Measurements from ENCODE around the gene HOMER2. TPM values are rescaled to one million over a fixed set of nuclear protein-coding genes. Genes with fewer than 3 reads are reported as not detected.

Gene HOMER2
- total and polyA plus RNA-seq, 2 of the 13 experiments (the other 11 are each of a cell fraction or from before 2014, with no cell fraction given) = 12.9 to 14.1 TPM

GRCh38 chr15:82803793-82804574 lies 148.5 kb downstream of the HOMER2 start:
- no TSS peak for BruUV-seq (replicated peaks)
- WGBS (ENCODE audit: low lambda C conversion rate) = 0% methylated on average over 2 of the region's 2 CpGs
- Histone ChIP-seq H3K9me3 (ENCODE audit: low read length) (no peaks in the 10 kb centered on the region), H3K79me2 (ENCODE audit: insufficient read depth, low read length) (no peaks in the 10 kb centered on the region), H4K20me1 (ENCODE audit: insufficient read depth, low read length) (no peaks in the 10 kb centered on the region), H3K36me3 (replicated peaks in 1 of 2; ENCODE audit: control insufficient read depth in 1 of 2, insufficient read depth in 2 of 2, low read length in 2 of 2) (no peaks in the 10 kb centered on the region), H3K27ac (ENCODE audit: extremely low read length, insufficient read depth, low read length) (no peak overlapping the region), H2AFZ (ENCODE audit: low read length) (no peak overlapping the region), H3K4me3 (replicated peaks in 1 of 3; ENCODE audit: insufficient read depth in 1 of 3, low read depth in 2 of 3, low read length in 3 of 3) (no peak overlapping the region), H3K4me2 (ENCODE audit: low read depth, low read length) (no peak overlapping the region), H3K9ac (ENCODE audit: insufficient read depth, low read depth, low read length) (no peak overlapping the region), H3K4me1 (ENCODE audit: insufficient read depth, low read length) (peaks cover 25% of the 10 kb centered on the region), H3K27me3 (ENCODE audit: control insufficient read depth in 1 of 2, insufficient read depth in 2 of 2, low read length in 2 of 2) (no peaks in the 10 kb centered on the region; a peak in 2 of 5 replicates)
- DNase-seq (ENCODE audit: low spot score) (no peak), ATAC-seq (no peak), FAIRE-seq (no peak)
- in situ Hi-C loops (cut with HindIII; ENCODE audit: extremely low pct_ligation_motif_present, low pct_unique_long_range_greater_than_20kb) (no loop called here), intact Hi-C loops (cut with micrococcal nuclease; ENCODE audit: unreplicated experiment) (no loop called here)
- ChIA-PET CTCF (ENCODE audit: low intra/inter-chr PET ratio, low total read pairs) (no interaction called here), POLR2A (interaction anchor here (1.4 kb wide), 1 partner anchor 54 kb away, joined by 7 read pairs; no protein-coding TSS in a partner anchor)
- TF ChIP-seq ZNF720 (CRISPR knock-in tag; IDR thresholded peaks at IDR 0.05) (no peak), BRF2 (CRISPR knock-in tag; IDR thresholded peaks at IDR 0.05) (no peak), ZEB1 (IDR thresholded peaks at IDR 0.05; ENCODE audit: insufficient replicate concordance, low read depth) (no peak), SAFB2 (CRISPR knock-in tag; IDR thresholded peaks at IDR 0.05; ENCODE audit: borderline replicate concordance, low read depth) (no peak), SKIL (CRISPR knock-in tag; IDR thresholded peaks at IDR 0.05; ENCODE audit: borderline replicate concordance) (no peak), ZNF350 (CRISPR knock-in tag; IDR thresholded peaks at IDR 0.05; ENCODE audit: borderline replicate concordance, low read depth) (no peak), ETV6 (CRISPR knock-in tag; conservative IDR thresholded peaks at IDR 0.05) (no peak), ZNF790 (CRISPR knock-in tag; IDR thresholded peaks at IDR 0.05; ENCODE audit: borderline replicate concordance) (no peak), NBN (conservative IDR thresholded peaks at IDR 0.05) (no peak), ETV5 (CRISPR knock-in tag; IDR thresholded peaks at IDR 0.05; ENCODE audit: borderline replicate concordance) (no peak), CREM (IDR thresholded peaks at IDR 0.05) (no peak), CREM (CRISPR knock-in tag; IDR thresholded peaks at IDR 0.05) (no peak), JUNB (CRISPR knock-in tag; IDR thresholded peaks at IDR 0.05; ENCODE audit: borderline replicate concordance) (no peak), ZC3H4 (CRISPR knock-in tag; IDR thresholded peaks at IDR 0.05; ENCODE audit: borderline replicate concordance) (no peak), RARA (CRISPR knock-in tag; IDR thresholded peaks at IDR 0.05) (no peak), HMGA1 (CRISPR knock-in tag; conservative IDR thresholded peaks at IDR 0.05) (no peak)
- TF ChIP-seq, protein P1, sequence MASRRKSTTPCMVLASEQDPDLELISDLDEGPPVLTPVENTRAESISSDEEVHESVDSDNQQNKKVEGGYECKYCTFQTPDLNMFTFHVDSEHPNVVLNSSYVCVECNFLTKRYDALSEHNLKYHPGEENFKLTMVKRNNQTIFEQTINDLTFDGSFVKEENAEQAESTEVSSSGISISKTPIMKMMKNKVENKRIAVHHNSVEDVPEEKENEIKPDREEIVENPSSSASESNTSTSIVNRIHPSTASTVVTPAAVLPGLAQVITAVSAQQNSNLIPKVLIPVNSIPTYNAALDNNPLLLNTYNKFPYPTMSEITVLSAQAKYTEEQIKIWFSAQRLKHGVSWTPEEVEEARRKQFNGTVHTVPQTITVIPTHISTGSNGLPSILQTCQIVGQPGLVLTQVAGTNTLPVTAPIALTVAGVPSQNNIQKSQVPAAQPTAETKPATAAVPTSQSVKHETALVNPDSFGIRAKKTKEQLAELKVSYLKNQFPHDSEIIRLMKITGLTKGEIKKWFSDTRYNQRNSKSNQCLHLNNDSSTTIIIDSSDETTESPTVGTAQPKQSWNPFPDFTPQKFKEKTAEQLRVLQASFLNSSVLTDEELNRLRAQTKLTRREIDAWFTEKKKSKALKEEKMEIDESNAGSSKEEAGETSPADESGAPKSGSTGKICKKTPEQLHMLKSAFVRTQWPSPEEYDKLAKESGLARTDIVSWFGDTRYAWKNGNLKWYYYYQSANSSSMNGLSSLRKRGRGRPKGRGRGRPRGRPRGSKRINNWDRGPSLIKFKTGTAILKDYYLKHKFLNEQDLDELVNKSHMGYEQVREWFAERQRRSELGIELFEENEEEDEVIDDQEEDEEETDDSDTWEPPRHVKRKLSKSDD (CRISPR knock-in tag; IDR thresholded peaks at IDR 0.05; ENCODE audit: low read depth) = no peak
